ENCODE data around the gene IRAK1. TPM values are rescaled to one million over a fixed set of nuclear protein-coding genes. Genes with fewer than 3 reads are reported as not detected.

IRAK1 gene
- total and polyA plus RNA-seq, 10 of the 15 experiments (the other 5 are each of a cell fraction or from before 2014, with no cell fraction given), result 4.2 to 136 (median 39.5) TPM

DNA sequence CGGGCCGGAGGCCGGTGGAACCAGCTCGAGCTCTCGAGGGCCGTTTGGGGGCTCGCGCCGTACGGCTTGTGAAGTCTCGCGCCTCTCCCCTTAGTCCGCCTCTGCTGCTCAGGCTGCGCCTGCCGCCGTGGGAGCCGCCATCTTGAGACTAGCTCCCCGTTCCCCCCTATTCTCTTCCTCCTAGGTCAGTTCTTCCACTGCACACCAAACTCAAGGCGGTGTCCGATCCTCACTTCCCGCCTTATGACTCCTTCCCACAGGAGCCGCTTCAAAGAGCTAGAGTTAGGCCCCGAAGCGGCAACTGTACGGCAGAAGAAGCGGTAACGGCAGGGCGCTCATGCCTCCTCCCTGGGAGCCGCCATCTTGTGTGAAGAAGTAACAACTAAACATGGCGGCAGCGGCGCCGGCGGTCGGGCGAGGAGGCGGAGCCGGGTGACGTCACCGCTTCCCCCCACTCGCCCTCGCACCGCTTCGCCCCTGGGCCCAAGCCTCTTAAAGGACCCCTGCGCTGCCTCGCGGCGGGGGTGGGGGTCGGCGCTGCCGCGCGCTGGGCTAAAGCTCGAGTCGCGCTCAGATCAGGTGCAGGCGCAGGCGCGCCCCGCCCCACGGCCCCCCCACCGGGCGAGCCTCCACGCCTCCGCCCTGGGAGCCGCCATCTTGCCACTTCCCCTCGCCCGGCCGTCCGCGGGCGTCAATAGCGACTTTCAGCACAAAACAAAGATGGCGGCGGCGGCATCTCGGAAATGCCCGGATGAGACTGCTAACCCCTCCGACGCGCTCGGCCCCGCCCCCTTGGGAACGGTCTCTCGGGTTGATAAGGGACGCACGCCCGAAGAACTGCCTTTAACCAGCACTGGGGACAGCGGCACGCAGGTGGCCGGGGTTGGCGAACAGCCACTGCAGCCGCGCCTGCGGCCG lies 48.0 kb downstream of the IRAK1 start, which contains the start of gene HCFC1 (continued):
- TF ChIP-seq, protein P1, sequence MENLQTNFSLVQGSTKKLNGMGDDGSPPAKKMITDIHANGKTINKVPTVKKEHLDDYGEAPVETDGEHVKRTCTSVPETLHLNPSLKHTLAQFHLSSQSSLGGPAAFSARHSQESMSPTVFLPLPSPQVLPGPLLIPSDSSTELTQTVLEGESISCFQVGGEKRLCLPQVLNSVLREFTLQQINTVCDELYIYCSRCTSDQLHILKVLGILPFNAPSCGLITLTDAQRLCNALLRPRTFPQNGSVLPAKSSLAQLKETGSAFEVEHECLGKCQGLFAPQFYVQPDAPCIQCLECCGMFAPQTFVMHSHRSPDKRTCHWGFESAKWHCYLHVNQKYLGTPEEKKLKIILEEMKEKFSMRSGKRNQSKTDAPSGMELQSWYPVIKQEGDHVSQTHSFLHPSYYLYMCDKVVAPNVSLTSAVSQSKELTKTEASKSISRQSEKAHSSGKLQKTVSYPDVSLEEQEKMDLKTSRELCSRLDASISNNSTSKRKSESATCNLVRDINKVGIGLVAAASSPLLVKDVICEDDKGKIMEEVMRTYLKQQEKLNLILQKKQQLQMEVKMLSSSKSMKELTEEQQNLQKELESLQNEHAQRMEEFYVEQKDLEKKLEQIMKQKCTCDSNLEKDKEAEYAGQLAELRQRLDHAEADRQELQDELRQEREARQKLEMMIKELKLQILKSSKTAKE (IDR thresholded peaks at IDR 0.05; ENCODE audit: low read depth, poor library complexity, severe bottlenecking), result no peak
- TF ChIP-seq NFYB (IDR thresholded peaks at IDR 0.05; ENCODE audit: insufficient read depth, low read depth, low read length) (no peak), ZNF384 (IDR thresholded peaks at IDR 0.05; ENCODE audit: borderline replicate concordance, low read depth, low read length) (no peak), SUZ12 (IDR thresholded peaks at IDR 0.05; ENCODE audit: unreplicated experiment) (no peak), POU2F2 (IDR thresholded peaks at IDR 0.05; ENCODE audit: borderline replicate concordance, low read depth, low read length) (0 out of 3 replicates have a peak, but pooled peaks have one; percentile 22), JUNB (IDR thresholded peaks at IDR 0.05) (no peak), LARP7 (IDR thresholded peaks at IDR 0.05) (peak; percentile 68), IKZF2 (IDR thresholded peaks at IDR 0.05) (no peak), SMAD1 (IDR thresholded peaks at IDR 0.05; ENCODE audit: low read depth, partially characterized antibody) (no peak), ATF7 (IDR thresholded peaks at IDR 0.05; ENCODE audit: low read depth) (peak; percentile 96), BRCA1 (IDR thresholded peaks at IDR 0.05; ENCODE audit: low read depth, low read length) (no peak), MXI1 (IDR thresholded peaks at IDR 0.05; ENCODE audit: low read depth, low read length) (peak; percentile 56), ZBED1 (IDR thresholded peaks at IDR 0.05; ENCODE audit: borderline replicate concordance) (no peak)
- TF ChIP-seq, protein P2, sequence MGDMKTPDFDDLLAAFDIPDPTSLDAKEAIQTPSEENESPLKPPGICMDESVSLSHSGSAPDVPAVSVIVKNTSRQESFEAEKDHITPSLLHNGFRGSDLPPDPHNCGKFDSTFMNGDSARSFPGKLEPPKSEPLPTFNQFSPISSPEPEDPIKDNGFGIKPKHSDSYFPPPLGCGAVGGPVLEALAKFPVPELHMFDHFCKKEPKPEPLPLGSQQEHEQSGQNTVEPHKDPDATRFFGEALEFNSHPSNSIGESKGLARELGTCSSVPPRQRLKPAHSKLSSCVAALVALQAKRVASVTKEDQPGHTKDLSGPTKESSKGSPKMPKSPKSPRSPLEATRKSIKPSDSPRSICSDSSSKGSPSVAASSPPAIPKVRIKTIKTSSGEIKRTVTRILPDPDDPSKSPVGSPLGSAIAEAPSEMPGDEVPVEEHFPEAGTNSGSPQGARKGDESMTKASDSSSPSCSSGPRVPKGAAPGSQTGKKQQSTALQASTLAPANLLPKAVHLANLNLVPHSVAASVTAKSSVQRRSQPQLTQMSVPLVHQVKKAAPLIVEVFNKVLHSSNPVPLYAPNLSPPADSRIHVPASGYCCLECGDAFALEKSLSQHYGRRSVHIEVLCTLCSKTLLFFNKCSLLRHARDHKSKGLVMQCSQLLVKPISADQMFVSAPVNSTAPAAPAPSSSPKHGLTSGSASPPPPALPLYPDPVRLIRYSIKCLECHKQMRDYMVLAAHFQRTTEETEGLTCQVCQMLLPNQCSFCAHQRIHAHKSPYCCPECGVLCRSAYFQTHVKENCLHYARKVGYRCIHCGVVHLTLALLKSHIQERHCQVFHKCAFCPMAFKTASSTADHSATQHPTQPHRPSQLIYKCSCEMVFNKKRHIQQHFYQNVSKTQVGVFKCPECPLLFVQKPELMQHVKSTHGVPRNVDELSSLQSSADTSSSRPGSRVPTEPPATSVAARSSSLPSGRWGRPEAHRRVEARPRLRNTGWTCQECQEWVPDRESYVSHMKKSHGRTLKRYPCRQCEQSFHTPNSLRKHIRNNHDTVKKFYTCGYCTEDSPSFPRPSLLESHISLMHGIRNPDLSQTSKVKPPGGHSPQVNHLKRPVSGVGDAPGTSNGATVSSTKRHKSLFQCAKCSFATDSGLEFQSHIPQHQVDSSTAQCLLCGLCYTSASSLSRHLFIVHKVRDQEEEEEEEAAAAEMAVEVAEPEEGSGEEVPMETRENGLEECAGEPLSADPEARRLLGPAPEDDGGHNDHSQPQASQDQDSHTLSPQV (IDR thresholded peaks at IDR 0.05), result 0 out of 2 replicates have a peak, but pooled peaks have one; percentile 15
- TF ChIP-seq, protein P3, sequence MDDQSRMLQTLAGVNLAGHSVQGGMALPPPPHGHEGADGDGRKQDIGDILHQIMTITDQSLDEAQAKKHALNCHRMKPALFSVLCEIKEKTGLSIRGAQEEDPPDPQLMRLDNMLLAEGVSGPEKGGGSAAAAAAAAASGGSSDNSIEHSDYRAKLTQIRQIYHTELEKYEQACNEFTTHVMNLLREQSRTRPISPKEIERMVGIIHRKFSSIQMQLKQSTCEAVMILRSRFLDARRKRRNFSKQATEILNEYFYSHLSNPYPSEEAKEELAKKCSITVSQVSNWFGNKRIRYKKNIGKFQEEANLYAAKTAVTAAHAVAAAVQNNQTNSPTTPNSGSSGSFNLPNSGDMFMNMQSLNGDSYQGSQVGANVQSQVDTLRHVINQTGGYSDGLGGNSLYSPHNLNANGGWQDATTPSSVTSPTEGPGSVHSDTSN (IDR thresholded peaks at IDR 0.05; ENCODE audit: insufficient replicate concordance, low read depth, low read length), result no peak
- TF ChIP-seq, protein P4, sequence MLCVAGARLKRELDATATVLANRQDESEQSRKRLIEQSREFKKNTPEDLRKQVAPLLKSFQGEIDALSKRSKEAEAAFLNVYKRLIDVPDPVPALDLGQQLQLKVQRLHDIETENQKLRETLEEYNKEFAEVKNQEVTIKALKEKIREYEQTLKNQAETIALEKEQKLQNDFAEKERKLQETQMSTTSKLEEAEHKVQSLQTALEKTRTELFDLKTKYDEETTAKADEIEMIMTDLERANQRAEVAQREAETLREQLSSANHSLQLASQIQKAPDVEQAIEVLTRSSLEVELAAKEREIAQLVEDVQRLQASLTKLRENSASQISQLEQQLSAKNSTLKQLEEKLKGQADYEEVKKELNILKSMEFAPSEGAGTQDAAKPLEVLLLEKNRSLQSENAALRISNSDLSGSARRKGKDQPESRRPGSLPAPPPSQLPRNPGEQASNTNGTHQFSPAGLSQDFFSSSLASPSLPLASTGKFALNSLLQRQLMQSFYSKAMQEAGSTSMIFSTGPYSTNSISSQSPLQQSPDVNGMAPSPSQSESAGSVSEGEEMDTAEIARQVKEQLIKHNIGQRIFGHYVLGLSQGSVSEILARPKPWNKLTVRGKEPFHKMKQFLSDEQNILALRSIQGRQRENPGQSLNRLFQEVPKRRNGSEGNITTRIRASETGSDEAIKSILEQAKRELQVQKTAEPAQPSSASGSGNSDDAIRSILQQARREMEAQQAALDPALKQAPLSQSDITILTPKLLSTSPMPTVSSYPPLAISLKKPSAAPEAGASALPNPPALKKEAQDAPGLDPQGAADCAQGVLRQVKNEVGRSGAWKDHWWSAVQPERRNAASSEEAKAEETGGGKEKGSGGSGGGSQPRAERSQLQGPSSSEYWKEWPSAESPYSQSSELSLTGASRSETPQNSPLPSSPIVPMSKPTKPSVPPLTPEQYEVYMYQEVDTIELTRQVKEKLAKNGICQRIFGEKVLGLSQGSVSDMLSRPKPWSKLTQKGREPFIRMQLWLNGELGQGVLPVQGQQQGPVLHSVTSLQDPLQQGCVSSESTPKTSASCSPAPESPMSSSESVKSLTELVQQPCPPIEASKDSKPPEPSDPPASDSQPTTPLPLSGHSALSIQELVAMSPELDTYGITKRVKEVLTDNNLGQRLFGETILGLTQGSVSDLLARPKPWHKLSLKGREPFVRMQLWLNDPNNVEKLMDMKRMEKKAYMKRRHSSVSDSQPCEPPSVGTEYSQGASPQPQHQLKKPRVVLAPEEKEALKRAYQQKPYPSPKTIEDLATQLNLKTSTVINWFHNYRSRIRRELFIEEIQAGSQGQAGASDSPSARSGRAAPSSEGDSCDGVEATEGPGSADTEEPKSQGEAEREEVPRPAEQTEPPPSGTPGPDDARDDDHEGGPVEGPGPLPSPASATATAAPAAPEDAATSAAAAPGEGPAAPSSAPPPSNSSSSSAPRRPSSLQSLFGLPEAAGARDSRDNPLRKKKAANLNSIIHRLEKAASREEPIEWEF (IDR thresholded peaks at IDR 0.05; ENCODE audit: insufficient replicate concordance, low read depth, low read length), result no peak
